ENCODE data around the gene PKP4.

DNA sequence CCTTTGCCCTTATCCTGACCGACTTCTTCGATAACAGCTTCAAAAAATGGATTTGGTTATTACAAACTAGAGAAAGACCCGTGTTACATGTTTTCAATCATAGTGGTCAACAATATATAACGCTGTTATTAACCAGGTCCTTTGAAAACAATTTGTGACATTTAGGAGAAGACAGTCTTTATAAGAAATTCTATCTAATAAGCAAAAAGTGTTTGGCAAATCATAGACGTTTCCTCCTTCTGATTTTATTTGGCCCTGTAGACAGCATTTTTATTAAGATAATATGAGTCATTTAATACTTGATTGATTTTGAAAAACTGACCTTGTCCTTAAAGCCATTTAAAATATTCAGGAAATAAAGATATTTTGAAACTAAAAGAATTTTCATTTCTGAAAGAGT, 177.9 kb downstream of the PKP4 start:
- TF ChIP-seq, protein P1, sequence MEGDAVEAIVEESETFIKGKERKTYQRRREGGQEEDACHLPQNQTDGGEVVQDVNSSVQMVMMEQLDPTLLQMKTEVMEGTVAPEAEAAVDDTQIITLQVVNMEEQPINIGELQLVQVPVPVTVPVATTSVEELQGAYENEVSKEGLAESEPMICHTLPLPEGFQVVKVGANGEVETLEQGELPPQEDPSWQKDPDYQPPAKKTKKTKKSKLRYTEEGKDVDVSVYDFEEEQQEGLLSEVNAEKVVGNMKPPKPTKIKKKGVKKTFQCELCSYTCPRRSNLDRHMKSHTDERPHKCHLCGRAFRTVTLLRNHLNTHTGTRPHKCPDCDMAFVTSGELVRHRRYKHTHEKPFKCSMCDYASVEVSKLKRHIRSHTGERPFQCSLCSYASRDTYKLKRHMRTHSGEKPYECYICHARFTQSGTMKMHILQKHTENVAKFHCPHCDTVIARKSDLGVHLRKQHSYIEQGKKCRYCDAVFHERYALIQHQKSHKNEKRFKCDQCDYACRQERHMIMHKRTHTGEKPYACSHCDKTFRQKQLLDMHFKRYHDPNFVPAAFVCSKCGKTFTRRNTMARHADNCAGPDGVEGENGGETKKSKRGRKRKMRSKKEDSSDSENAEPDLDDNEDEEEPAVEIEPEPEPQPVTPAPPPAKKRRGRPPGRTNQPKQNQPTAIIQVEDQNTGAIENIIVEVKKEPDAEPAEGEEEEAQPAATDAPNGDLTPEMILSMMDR (conservative IDR thresholded peaks at IDR 0.05 in 1 of 2, IDR thresholded peaks at IDR 0.05 in 1 of 2; ENCODE audit: low read depth in 1 of 2, low read length in 2 of 2), result no peak
- no peak for TF ChIP-seq EZH2 (IDR thresholded peaks at IDR 0.05; ENCODE audit: low read length, missing control alignments)
